PC-9 (cell line): ENCODE measurements around the gene PRR35. TPM values are rescaled to one million over a fixed set of nuclear protein-coding genes. Genes with fewer than 3 reads are reported as not detected.
A peak's percentile ranks its signal among the peaks of the same experiment; 100 is the strongest.

Experiments
- BruUV-seq: library from RNA; stranded (reverse); fragments of 400-500 nt; replicated peaks from 2 replicates; lab custom pipeline; 2021; lab: Mats Ljungman, UMichigan
- CTCF ChIA-PET: fragments of 300-600 bp; sonication (Branson Sonifier 250); formaldehyde crosslinking; loops from one replicate; lab custom pipeline; 2022; ENCODE audit warnings: antibody characterized with exemption; lab: Charles Lee
- POLR2A ChIA-PET: fragments of 300-600 bp; sonication (Branson Sonifier 250); formaldehyde crosslinking; loops from one replicate; lab custom pipeline; 2022; ENCODE audit warnings: antibody characterized with exemption; ENCODE audit not compliant: unreplicated experiment; lab: Charles Lee
- DNase-seq, 2 experiments: peaks; one replicate each; pipeline versions ENCODE4 v3.0.0 to v3.0.0-alpha.2; 2015 to 2022; ENCODE audit warnings: mixed read lengths in 1 of 2
- H2AFZ ChIP-seq: fragments of 200-600 bp; sonication (generic); 2 replicates; pipeline ENCODE4 v1.8.1; 2017; ENCODE audit warnings: antibody characterized with exemption
- H3F3A ChIP-seq: fragments of 200-600 bp; sonication (generic); 2 replicates; pipeline ENCODE4 v1.8.1; 2017; ENCODE audit warnings: antibody characterized with exemption, mild to moderate bottlenecking, low read depth; ENCODE audit not compliant: insufficient read depth
- H3K27ac ChIP-seq: fragments of 200-600 bp; sonication (generic); 2 replicates; pipeline ENCODE4 v1.6.1; 2016; ENCODE audit warnings: mixed run types
- H3K27me3 ChIP-seq: fragments of 200-600 bp; sonication (generic); 2 replicates; pipeline ENCODE4 v1.6.1; 2016; ENCODE audit warnings: low read depth, mixed run types; ENCODE audit not compliant: insufficient read depth
- H3K36me3 ChIP-seq: fragments of 200-600 bp; sonication (generic); 2 replicates; pipeline ENCODE4 v1.6.1; 2016; ENCODE audit warnings: low read depth, mixed run types
- H3K4me1 ChIP-seq: fragments of 200-600 bp; sonication (generic); replicated peaks from 2 replicates; pipeline ENCODE4 v1.6.1; 2016; ENCODE audit warnings: mixed run types; ENCODE audit not compliant: insufficient read depth
- H3K4me2 ChIP-seq: fragments of 200-600 bp; sonication (generic); 2 replicates; pipeline ENCODE4 v1.6.1; 2017; ENCODE audit warnings: mixed run types
- H3K4me3 ChIP-seq: fragments of 200-600 bp; sonication (generic); 2 replicates; pipeline ENCODE4 v1.6.1; 2016; ENCODE audit warnings: mixed run types
- H3K79me2 ChIP-seq: fragments of 200-600 bp; sonication (generic); 2 replicates; pipeline ENCODE4 v1.6.1; 2017; ENCODE audit warnings: low read depth, mixed run types
- H3K9me2 ChIP-seq: fragments of 200-600 bp; sonication (generic); 2 replicates; pipeline ENCODE4 v1.8.1; 2017; ENCODE audit warnings: mild to moderate bottlenecking; ENCODE audit not compliant: insufficient read depth
- H3K9me3 ChIP-seq: fragments of 200-600 bp; sonication (generic); 2 replicates; pipeline ENCODE4 v1.8.1; 2016; ENCODE audit warnings: low read depth; ENCODE audit not compliant: insufficient read depth
- H4K20me1 ChIP-seq: fragments of 200-600 bp; sonication (generic); 2 replicates; pipeline ENCODE4 v1.8.1; 2017; ENCODE audit not compliant: insufficient read depth
- EZH2 ChIP-seq: fragments of 200-600 bp; sonication (generic); IDR thresholded peaks from 2 replicates; pipeline ENCODE4 v1.8.0; 2017; ENCODE audit warnings: antibody characterized with exemption, low read depth
- intact Hi-C: fragments of 100-400 bp; cut with micrococcal nuclease; formaldehyde crosslinking; loops from one replicate; pipeline ENCODE4 v1.10.0; 2022; ENCODE audit not compliant: unreplicated experiment
- total RNA-seq: library from RNA; stranded (reverse); gene quantifications from 2 replicates; pipeline ENCODE4 v1.2.3, GENCODE V29; 2021
- TF ChIP-seq, protein P1 (sequence below): fragments of 200-600 bp; sonication (generic); conservative IDR thresholded peaks from 2 replicates; pipeline ENCODE4 v1.6.1; 2017; ENCODE audit warnings: mixed run types, antibody characterized with exemption, mild to moderate bottlenecking, moderate library complexity

Gene PRR35
- total RNA-seq, 1 experiment from 2014 or later: not detected

DNA sequence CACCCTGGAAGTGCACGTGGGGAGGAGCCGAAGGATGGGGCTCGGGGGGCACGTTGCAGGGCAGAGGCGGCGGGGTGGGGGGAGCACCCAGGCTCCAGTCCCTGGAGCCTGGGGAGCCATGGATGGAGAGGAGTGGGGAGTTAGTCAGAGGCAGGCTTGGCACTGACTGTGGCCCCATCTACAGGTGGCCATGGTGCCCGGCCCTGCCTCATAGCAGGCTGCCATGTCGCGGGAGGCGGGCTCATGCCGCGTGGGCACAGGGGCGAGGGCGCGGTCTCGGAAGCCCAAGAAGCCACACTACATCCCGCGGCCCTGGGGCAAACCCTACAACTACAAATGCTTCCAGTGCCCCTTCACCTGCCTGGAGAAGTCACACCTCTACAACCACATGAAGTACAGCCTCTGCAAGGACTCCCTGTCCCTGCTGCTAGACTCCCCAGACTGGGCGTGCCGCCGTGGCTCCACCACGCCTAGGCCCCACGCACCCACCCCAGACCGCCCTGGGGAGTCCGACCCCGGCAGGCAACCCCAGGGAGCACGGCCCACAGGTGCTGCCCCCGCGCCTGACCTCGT, 3.0 kb downstream of the PRR35 start:
- 0 out of 2 replicates have a peak, but pooled peaks cover 4% of the 10 kb centered on the region for H3K4me1 ChIP-seq
- intact Hi-C loops: no loop called here
- ChIA-PET POLR2A (no interaction called here), CTCF (no interaction called here)
- no peak overlapping the region for H3K4me3 ChIP-seq
- H3K36me3 ChIP-seq: no peaks in the 10 kb centered on the region
- no peaks in the 10 kb centered on the region for H3F3A ChIP-seq
- no peaks in the 10 kb centered on the region for H3K27me3 ChIP-seq
- BruUV-seq: no TSS peak
- DNase-seq: peak in 1 of 2 experiments; percentile 40
- no peaks in the 10 kb centered on the region for H3K9me3 ChIP-seq
- no peak overlapping the region for H2AFZ ChIP-seq
- H3K79me2 ChIP-seq: no peaks in the 10 kb centered on the region
- no peak overlapping the region for H3K4me2 ChIP-seq
- no peak overlapping the region for H3K27ac ChIP-seq
- no peaks in the 10 kb centered on the region for H3K9me2 ChIP-seq
- TF ChIP-seq EZH2: no peak
- TF ChIP-seq, protein P1, sequence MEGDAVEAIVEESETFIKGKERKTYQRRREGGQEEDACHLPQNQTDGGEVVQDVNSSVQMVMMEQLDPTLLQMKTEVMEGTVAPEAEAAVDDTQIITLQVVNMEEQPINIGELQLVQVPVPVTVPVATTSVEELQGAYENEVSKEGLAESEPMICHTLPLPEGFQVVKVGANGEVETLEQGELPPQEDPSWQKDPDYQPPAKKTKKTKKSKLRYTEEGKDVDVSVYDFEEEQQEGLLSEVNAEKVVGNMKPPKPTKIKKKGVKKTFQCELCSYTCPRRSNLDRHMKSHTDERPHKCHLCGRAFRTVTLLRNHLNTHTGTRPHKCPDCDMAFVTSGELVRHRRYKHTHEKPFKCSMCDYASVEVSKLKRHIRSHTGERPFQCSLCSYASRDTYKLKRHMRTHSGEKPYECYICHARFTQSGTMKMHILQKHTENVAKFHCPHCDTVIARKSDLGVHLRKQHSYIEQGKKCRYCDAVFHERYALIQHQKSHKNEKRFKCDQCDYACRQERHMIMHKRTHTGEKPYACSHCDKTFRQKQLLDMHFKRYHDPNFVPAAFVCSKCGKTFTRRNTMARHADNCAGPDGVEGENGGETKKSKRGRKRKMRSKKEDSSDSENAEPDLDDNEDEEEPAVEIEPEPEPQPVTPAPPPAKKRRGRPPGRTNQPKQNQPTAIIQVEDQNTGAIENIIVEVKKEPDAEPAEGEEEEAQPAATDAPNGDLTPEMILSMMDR: no peak
- H4K20me1 ChIP-seq: no peaks in the 10 kb centered on the region

DNA sequence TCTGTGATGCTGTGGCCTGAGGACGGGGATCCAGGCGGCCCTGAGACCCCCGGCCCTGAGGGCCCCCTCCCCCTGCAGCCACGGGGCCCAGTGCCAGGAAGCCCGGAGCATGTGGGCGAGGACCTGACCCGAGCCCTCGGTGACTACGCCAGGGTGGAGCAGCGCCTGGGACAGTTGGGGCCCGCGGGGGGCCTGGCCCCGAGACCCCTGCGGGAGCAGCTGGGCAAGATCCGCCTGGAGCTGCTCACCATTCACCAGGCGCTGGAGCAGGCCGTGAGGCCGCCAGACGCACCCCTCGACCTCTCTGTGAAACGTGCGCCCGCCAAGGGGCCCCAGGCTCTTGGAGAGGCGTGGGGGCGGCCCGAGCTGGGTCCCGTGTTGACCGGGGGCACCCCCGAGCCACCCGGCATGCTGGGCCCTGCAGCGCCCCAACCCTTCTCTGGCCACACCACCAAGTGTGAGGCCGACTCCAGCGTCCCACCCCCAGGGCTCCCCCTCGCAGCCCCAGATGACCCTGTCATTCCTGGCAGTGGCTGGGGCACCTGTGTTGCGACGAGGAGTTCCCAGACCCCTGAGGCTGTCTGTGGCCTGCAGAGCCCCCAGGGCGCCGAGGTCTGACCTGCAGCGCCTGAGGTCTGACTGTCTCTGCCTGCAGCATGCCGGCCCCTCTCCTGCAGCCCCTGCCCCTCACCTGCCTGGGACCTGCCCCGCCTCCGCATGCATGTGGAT, 4.7 kb downstream of the PRR35 start:
- Histone ChIP-seq H3K4me2 (no peak overlapping the region), H3K79me2 (no peaks in the 10 kb centered on the region), H3K9me2 (no peaks in the 10 kb centered on the region), H3K4me1 (peaks cover 15% of the 10 kb centered on the region), H3K4me3 (no peak overlapping the region), H3K36me3 (no peaks in the 10 kb centered on the region), H3K9me3 (no peaks in the 10 kb centered on the region), H2AFZ (no peak overlapping the region), H4K20me1 (no peaks in the 10 kb centered on the region), H3K27me3 (no peaks in the 10 kb centered on the region), H3K27ac (no peak overlapping the region), H3F3A (no peaks in the 10 kb centered on the region)
- CTCF ChIA-PET: interaction anchor here (0.6 kb wide), 1 partner anchor 15 kb away, joined by 3 read pairs; no protein-coding TSS in a partner anchor
- intact Hi-C loops: no loop called here
- TF ChIP-seq, protein P1: no peak
- TF ChIP-seq EZH2: no peak
- no peak for DNase-seq
- no TSS peak for BruUV-seq
- POLR2A ChIA-PET: no interaction called here

DNA sequence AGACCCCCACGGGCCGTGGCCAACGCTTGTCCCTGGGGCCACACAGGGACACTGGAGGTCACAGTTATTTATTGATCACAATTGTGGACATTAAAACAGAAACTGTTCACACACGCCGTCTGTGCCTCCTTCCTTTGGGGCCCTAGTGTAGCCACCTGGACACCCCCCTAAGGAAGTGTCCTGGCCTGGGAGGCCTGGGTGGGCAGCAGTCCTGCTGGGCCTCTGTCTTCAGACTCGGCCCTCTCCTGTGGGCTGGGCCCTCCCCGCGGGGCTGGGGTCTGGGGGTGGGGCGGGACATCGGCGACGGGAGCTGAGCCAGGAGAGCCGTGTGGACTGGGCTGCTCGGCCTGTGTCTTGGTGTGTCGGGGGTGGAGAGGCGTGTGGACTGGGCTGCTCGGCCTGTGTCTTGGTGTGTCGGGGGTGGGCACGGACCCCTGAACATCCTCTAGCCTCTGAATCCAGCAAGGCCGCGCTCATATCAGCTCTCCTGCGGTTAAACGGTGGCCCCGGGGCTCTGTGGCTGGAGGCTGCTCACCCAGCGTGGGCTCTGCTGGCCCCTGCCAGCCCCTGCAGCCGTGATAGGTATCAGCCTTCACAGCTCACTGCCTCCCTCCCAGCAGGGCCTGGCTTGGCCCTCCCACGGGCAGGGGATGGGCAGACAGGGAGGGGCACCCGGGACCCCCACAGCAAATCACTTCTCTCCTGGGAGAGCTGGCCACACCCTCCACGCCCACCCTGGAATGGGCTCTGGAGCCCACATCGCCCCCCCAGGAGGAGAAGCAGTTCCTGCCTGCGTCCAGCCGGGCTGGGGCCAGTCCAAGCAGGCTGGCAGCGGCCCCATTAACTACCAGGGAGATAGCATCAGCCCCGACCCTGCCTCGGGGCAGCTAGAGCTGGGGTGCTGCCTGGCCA, 5.5 kb downstream of the PRR35 start:
- intact Hi-C loops: no loop called here
- ChIA-PET CTCF (no interaction called here), POLR2A (no interaction called here)
- Histone ChIP-seq H3K4me2 (no peak overlapping the region), H3K36me3 (no peaks in the 10 kb centered on the region), H4K20me1 (no peaks in the 10 kb centered on the region; the same call in 1 of the 2 replicates), H3K9me3 (no peaks in the 10 kb centered on the region), H3F3A (no peaks in the 10 kb centered on the region; the same call in 1 of the 2 replicates), H3K4me3 (no peak overlapping the region), H3K4me1 (peaks cover 15% of the 10 kb centered on the region), H2AFZ (no peak overlapping the region), H3K27me3 (no peaks in the 10 kb centered on the region), H3K27ac (no peak overlapping the region), H3K79me2 (peaks cover 7% of the 10 kb centered on the region), H3K9me2 (no peaks in the 10 kb centered on the region)
- TF ChIP-seq, protein P1: no peak
- TF ChIP-seq EZH2: no peak
- BruUV-seq: no TSS peak
- no peak for DNase-seq
